NCI-H1694 treated with DMSO at 0.1 percent for 48 hours (cell line): ENCODE data around the gene DPP4.

Experiments
- DNase-seq: peaks from one replicate; lab custom pipeline; 2025; lab: John Stamatoyannopoulos, UW

DPP4 gene

DNA sequence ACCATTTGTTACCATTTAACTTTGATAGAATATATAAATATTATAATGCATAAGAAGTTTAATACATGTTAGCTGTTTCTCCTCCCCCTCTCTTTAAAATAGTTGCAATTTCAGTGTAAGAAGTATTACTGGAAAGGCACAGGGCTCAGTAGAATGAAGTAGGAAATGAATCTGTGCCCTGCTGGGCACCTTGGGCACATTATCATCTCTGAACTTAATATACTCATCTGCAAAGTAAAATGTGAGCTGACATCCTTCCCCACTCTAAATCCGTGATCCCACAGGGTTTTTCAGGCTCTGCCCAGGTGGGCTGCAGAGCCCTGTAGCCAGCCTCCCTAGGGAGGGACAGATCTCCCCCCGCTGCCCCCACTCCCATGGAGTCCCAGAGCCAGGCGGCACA is 56.8 kb downstream of the DPP4 start:
- peak; percentile 17 for DNase-seq

DNA sequence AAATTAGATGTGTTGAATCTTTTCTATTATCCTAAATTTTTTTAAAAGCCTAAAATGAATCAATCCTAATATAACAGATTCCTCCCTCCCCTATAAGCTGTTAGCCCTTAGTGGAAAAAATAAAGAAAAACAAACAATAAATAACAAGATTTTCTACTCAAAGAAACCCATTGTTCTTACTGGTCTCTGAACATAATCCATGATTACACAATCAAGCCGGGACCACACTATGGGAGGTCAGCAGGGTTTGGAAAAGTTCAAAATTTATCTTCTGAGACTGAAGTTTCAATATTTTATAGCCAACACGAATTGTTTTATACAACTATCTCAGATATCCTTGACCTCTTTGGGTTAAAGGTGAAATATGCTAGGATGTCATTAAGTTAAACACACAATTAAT is 57.9 kb downstream of the DPP4 start:
- no peak for DNase-seq

DNA sequence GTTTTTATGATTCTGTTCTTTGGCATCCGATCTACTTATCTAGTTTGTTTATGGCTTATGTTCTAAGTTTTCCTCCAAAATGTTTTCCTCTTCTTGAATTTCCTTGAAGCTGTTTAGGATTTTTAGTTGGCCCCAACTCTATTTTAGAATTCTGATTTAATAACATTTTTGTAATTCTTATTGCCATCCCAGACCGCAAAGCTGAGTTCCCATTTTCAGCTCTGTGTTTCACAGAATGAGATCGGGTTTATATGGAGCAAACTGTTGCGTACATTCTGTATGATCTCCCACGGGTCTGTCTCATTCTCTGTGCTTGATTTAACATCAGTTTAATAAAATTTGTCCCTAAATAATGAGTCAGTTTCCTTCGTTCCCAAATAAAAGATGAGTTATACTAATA is 59.3 kb downstream of the DPP4 start:
- DNase-seq: no peak

DNA sequence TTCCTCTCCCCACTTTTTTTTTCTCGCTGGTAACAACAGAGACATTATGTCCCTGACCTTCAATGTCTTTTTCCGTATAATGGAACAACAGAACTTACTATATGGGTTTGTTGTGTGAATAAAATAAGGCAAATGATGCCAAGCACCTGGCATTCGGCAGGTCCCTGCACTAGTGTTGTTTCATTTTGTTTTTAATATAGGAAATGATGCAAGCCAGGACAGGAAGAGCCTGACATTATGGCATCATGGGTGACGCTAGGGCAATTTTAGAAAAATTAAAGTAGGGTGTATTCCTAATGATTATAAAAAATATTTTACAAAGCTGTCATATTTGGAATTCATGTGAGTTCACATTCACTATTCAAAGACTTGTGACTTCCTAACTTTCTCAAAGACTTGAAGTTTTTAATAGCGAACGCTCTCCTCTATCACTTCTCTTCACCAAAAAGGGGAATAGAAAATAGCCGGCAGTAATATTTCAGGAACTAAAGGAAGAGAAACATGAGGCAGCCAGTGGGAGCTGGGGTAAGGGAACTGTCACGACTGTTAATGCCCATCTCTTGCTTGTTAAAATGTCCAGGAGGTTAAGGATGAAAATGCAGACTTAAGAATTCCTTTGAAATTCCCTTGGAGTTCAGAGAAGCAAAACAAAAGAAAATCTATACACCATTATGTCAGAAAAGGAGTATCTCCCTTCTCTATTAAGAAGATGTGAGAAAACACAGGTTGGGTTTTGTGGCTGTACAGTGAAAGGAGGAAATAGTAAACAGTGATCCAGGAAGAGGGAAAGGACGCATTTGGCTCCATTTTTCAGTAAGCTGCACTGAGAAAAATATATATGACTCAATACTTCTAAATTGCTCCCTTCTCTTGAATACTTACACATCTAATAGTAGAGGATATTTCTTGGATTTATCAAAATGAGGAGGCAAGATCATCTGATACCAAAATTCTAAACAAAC is 60.2 kb downstream of the DPP4 start:
- DNase-seq: no peak

DNA sequence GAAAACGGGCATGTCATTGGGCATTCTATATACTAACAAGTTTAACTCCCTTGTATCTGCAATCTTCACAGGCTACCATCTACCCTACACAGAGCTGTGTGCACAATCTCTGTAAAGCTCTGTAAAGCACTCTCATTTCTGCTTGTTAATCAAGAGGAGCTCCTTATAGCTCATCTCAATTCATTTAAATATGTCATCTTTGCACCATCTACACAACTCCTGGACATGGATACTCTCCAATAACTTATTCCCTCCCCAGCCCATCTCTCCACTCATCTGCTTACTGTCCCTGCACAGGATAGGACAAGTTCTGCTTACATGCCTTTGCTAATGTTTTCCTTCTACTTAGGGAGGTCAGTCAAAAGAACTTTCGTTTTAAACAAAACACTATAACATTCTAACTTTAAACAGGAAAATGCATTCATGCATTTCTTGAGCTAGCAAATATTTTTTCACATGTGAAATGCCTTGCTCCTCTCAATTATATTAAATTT is 61.4 kb downstream of the DPP4 start:
- no peak for DNase-seq

DNA sequence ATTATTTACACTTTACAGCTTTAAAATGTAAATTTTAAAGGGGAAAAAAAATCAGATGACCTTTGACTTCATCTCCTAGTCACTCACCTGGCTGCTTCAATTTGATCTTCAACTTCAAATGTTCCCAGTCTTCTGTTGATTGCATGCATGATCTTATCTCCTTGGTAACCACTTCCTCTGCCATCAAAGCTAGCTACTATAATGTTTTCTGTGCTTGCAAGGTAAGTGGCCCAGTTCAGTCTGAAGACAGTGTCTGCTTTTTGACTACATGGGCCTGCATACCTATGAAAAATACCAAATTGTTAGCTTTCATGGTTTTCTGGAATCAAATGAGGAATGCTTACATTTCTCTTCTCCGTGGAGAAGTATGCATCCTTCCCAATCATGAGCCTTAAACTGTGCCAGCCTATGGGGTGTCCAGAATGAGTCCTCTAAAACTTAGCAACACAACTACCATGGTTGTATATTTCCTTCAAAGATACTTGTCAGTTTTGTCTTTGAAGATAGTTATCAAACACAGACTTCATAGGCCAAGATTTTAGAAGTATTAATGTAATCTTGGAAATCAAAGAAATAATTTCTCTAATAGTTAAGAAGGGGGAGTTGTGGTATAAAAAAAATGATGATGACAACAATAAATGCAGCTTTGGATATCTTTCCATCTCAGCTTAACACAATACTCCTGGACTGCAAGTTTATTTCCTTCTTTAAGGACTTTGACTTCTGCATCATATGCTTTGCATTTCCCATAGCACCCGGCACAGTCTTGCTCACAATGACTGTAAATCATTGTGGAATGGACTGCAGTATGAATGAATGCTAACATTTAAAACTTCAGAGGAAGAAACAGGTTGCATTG is 62.1 kb downstream of the DPP4 start:
- DNase-seq: no peak

DNA sequence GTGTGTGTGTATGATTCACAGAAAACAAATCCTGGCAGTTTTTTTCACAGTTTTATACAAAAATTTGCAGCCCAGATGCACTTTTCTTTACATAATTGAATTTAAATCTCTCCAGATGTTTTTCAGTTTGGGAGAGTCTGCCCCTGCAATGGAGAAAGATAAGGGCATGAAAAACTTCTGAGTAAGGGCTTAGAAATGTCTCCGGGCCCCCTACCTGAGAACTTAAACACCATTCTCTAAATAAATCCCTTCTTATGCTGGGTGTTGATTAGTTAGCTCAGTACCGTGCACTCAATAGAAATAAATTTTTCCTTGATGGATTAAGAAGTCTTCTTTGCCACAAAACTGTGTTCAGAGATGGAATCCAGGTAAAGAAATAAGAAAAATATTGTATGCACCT is 64.5 kb downstream of the DPP4 start:
- no peak for DNase-seq

DNA sequence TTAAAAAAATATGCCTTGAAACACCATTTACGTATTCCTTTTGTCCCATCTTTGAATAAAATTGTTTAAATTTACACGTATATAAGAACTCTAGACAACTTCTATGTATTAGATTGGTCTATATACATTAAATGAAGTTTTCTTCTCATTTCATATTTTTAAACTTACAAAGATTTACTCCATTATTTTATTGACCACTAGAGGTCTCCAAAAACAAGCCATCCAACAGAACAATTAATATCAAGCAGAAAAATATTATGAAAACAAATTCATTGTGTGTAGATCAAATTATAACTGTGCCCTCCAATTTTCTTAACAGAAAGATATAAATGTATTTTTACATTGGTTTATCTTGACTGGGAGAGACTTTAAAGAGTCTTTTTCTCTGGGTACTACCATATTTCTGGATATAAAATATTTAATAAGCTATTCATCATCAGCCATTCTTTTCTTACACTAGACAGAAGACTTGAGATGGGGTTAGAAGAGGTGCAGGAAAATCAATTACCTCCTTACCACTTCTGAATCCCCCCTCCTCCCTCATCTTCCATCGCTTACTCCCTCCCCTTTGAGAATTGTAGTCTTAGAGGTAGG is 66.5 kb downstream of the DPP4 start:
- DNase-seq: peak; percentile 12

DNA sequence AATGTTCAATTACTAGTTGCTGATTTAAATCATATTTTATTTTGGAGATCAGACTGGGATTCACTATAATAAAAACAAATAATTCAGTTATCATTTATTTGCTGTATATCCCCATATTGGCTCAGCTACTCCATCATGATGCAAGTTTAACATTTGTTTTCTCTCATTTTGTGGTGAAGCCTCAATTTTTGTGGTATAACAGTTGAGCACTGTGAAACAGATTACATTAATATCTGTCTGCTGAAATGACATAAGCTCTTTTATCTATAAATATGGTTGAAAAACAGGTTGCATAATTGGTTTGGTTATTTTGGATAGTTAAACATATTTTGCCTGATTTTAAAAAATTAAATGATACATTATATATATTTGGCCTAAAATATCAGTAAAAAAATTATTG is 67.7 kb downstream of the DPP4 start:
- DNase-seq: no peak

DNA sequence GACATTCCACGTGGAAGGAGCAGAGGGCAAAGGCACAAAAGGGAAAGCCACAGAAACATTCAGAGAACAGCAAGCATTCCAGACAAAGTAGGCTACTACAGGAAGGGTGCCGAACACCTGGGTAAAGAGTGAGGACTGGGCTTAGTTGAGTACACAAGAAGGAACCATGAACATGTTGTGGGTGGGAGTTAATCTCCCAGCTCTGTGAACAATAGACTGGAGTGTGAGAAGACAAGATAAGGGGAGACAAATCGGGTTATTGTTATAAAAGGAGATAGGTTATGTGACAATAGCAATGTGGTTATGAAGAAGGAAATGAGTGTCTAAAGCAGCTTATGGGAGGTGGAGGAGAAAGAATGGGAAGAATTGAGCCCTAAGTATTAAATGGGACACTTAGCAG is 70.0 kb downstream of the DPP4 start:
- no peak for DNase-seq

DNA sequence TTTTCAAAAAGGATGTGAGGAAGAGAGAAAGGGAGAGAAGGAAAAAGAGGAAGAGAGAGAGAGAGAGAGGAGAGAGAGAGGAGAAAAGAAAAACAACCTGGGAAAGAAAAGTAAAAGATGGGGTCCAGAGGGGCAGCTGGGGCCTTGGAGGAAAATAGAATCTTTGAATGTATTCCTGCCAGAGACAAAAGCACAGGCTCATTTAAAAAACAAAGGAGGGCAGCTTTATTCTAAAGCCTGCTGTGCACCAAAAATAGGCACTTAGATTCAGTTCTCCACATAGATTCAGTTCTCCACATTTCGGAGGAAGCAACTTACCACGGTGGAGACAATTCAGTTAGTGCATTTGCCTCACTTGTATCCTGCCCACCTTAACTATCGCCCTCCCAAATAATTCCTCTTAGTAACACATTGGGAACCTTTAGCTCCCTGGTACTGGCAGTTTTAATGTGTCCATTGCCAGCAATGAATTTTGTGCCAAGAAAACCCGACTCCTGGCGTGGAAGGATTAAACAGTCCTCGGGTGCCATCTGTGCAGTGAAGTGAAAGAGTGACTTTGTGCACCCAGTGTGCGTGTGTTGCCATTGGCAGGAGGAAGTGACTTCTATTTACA is 71.3 kb downstream of the DPP4 start:
- DNase-seq: peak; percentile 40

DNA sequence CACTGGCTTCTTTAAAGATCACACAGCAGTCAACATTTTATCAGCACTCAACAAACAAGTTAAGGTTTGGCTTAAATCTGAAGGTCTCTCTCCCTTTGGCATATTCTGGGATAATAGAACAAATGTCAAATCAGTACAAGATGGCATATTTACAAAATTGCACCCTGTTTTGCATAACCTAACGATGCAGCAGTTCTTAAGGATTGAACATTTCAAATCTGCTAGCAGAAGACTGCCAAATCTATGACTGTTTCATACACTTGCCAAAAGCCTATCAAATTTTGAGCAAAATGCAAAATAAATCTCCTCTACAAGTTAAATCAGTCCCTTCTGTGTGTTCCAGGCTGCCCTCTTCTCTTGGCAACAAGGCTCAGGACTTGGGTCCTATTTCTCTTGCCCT is 73.6 kb downstream of the DPP4 start:
- no peak for DNase-seq

DNA sequence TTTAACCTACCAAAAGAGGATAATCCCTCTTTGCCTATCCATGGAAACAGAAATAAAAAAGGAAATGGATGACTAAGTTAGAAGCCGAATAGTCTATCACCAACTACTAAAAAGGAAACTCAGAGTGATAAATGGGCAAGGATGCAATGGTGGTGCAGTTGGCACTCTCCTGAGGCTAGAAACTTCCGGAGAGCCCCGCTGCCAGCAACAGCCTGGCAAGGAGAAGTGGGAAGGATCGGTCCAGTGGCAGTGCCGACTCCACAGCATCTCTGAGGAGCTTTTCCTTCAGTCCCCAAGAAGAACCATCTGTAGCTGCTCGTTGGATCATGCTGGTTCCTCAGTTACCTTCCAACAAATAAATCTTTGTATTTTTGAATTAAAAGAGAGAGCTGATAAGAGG is 74.7 kb downstream of the DPP4 start:
- no peak for DNase-seq

DNA sequence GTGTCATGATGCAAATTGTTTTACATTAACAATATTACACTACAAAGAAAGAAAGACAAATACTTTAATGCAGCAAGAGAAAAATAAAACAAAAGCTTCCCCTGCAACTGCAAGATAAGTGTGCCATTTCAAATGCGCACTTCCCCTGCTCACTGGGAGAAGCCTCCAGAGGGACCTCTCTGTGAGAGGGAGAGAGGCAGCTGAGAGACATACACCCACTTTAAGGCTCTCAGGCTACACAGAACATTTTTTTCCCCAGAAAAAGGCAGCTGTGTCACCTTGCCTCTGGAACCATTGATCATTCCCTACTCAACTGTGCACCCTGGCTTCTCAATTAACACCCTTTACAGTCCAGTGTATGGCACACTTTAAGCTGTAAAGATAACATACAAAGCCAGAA is 75.2 kb downstream of the DPP4 start:
- DNase-seq: no peak

DNA sequence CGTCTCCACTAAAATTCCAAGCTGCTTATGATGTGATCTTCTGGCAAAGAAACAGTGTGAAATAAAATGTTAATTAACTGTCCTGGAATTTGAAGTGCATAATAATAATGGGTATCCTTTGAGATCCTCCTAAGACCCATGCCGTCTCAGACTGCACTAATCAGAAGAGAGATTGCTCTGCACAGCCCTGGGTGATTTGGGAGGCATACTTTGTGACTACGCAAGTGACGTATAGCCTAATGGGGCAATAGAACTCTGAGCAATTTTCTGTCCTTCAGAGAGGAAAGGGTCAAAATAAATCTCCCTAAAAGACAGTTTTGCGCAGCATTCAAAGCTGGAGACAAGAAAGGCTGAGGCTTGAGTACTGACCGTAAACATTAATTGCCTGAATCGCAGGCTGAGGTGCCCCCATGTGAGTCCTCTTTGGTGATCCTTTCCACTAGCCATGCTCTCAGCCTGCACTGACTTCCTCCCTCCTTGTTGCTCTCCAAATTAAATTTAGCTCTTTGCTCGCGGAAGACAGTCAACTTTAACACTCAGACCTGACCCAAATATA is 76.0 kb downstream of the DPP4 start:
- DNase-seq: no peak

DNA sequence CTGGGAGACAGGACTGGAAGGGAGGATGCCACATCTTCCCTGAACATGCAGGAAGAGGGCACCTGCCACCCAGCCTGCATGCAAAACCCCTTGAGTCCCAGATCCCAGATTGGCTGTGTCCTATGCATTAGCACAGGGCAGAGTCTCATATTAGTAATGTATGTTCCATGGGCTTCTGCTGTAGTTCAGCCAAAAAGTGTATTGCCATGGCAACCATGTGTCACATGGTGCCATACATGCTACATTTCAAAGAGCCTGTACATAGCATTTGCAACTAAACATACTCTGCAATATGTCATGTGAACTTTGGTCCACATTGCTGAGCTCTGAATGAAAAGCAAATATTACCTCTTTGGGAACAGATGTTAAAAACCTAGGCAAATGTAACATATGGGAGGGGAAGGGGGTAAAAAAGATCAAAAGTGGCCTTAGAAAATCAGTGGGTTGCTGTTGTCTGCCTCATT is 78.4 kb downstream of the DPP4 start:
- peak; percentile 98 for DNase-seq

DNA sequence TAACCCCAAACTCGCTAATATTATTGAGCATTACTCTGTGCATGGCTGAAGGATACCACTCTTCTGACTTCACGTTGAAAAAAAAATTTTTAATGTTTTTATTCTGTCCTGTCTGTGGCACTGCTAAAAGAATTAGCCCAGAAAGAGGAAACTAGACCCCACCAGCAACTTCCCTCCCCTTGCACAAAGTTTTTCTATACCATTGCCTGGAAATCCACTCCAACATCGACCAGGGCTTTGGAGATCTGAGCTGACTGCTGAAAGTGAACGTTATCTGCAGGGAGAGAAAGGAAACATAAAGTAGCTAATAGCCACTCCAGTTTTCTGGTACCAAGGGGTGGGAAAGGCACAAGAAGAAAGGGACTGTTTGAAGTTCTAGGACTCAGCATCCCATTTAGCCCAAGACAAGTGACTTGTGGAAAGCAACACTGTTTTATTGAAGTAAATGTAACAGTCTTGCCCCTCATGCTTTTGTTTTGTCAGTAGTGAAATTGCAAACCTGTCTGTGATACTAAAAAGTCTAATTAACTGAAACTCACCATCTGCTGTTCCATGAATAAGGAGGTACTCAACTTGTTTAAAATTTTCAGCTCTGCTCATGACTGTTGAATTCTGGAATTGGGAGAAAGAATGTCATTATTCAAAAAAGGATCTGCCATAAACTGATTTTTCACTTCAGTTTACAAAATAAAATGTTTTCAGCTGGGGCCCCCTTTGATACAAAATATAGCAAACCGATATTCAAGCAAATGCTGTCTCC is 79.1 kb downstream of the DPP4 start:
- DNase-seq: peak; percentile 92

DNA sequence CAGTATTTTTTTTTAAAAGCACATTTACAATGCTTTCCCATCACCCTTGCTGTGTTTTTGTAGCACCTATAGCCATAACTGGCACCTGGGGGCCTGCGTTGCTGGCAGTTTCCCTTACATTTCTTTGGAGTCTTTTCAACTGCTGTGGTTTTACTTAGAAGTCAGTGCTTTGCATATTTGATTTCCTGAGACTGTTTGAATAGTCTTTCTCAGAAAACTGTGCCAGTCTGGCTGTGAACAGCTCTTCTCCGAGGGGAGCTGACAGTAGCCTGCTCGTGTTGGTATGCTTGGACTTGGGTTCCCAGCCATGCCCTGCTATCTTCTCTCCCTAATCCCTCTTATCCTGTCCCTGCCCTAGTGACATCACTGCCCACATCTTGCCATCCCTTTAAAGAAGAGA is 81.5 kb downstream of the DPP4 start:
- DNase-seq: peak; percentile 57

DNA sequence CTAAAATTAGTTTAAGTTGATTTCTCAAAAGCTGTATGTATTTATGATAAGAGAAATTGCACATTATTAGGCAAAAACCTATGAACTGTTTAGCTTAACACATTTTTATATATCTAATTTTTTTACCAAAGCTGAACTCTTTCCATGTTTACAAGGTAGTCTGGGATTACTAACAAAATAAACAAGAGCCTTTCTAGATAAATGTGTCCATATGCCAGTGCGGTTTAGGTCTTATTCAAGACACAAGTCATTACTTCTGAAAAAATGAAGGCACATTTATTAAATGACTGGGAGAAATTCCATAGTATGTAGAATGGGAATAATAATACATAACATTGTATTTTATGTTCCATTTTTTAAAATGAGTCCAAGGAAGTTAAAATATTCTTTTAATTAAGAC is 82.0 kb downstream of the DPP4 start:
- peak; percentile 29 for DNase-seq

DNA sequence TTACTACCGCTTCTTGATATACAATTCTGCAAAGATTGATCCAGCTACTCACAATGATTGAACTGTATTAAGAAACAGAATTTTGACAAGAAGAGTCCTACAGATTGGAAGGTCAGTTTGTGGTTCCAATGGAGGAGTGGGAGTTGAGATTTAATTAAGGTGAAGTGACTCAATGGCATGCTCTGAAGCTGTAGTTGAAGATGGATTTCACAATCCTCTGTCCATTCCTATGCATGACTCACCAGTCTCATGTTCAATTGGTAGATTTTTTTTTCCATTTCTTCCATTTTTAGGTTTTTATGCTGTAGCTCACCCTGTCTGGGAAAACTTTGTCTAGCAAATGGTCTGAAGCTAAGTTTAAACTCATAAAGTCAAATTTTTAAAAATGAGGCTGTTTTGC is 83.3 kb downstream of the DPP4 start:
- no peak for DNase-seq

DNA sequence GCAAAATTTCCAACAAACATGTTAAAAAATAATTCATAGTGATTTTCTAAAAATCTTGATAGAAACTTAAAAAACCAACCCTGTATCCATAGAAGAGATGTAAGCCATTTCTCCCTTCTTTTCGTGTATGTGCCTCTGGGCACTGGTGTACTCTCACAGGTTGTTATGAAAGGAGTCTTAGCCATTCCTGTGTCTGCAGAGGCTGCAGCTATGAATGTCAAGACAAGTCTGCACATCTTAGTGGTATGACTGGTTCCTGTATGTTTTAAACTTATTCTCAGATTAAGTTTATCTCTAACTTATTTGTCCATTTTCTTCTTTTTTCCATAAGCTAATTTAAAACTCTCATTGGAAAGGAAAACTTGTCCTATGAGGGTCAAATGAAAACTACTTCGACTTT is 84.0 kb downstream of the DPP4 start:
- DNase-seq: no peak
